Measurements from ENCODE around the gene MIDN.

MIDN gene

DNA sequence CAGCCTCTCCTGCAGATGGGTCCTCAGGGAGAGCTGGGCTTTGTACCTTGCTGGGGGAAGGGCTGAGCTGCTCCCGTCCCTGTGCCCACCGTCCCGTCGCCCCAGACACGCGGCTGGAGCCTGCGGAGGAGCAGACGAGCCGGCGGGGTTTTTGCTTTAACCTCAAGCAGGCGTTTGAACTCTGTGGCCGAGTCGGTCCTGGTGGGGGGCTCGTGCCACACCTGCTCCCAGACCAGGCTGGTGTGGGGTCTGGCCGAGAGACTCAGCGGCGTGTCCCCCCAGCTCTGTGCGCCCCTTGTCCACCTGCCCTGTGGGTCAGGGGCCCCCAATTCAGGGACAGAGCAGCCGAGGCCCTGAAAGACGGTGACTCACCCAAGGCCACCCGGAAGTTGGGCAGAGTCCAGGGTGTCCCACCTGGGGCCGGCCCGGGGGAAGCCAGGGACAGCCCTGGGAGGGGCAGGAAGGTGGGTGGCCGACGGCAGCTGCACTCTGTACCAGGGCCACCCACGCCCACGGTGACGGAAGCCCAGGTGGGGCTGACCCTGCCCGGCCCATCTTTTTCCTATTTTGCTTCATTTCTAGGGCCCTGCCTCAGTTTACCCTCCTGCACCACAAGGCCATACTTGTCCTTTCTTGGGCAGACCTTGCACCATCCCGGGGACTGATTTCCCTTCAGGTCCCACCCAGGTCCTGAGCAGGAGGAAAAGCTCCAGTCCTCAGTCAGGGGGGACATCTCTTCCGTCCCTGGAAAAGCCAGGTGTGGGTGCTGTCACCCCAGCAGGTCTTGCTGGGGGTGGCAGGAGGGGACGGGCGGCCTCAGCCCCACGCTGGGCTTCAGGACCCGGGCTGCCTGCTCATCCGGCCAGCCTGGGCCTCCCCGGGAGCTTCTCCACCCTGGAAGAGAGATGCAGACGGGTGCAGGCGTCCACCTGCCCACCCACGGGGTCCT lies 42.6 kb downstream of the MIDN start:
- H3K27me3 ChIP-seq (replicated peaks in 2 of 5; ENCODE audit: control insufficient read depth in 4 of 5, insufficient read depth in 5 of 5, low read length in 4 of 5) = peaks cover 0 to 92% (median 18%) of the 10 kb centered on the region in 5 experiments
- H3K4me1 ChIP-seq (ENCODE audit: control extremely low read depth in 1 of 4, control insufficient read depth in 4 of 4, insufficient read depth in 4 of 4, low read length in 3 of 4) = peaks cover 0 to 20% (median 14%) of the 10 kb centered on the region in 4 experiments
- no peaks in the 10 kb centered on the region for H3K36me3 ChIP-seq (ENCODE audit: control insufficient read depth in 4 of 4, insufficient read depth in 4 of 4, low read length in 3 of 4)
- ChIA-PET CTCF (interaction anchor here (0.8 to 1.3 kb wide), 2 partner anchors 12 to 13 kb away, joined by 3 to 6 read pairs; no protein-coding TSS in a partner anchor), POLR2A (no interaction called here)
- DNase-seq = no peak
- no peak overlapping the region for H3K4me3 ChIP-seq (ENCODE audit: control insufficient read depth in 1 of 7, extremely low read depth in 1 of 7, insufficient read depth in 4 of 7, low read depth in 2 of 7, low read length in 6 of 7)
- 89% methylated on average over 36 of the region's 40 CpGs for WGBS (ENCODE audit: insufficient coverage)
- H3K27ac ChIP-seq (ENCODE audit: insufficient read depth in 1 of 2, low read depth in 1 of 2, low read length in 2 of 2, poor library complexity in 1 of 2, severe bottlenecking in 2 of 2) = no peak overlapping the region
- no peaks in the 10 kb centered on the region for H3K9me3 ChIP-seq (ENCODE audit: control extremely low read depth in 1 of 5, control insufficient read depth in 4 of 5, insufficient read depth in 2 of 5, low read depth in 1 of 5, low read length in 4 of 5)

DNA sequence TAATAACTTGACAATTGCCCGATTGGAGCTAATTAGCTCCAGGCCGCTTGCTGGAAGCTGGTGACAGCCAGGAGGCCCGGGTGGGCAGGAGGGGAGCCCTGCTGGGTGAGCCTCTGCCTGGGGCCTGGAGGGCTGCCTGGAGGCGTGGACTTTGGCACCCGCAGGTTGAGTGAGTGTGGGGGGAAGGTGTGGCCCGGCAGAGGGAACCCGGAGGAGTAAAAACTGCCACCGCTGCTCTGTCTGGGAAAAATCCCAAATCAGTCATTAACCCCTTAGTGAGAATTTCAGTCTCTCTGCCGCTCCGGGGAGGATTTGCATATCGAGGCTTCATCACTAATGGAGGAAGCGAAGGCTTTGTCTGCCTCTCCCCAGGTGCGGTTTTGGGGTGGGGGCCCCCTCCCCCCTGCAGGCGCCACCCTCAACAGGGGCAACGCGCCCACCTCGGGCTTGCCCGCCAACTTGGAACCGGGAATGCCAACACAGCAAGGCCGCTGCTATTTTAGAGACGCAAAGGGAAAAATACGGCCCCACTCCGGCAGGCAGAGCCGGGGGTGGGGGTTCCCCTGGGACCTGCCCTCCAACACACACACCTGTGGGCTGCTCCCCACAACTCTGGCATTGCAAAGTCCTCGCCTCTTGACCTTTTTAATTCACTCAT lies 43.5 kb downstream of the MIDN start:
- no peaks in the 10 kb centered on the region for H3K9me3 ChIP-seq (ENCODE audit: control extremely low read depth in 1 of 5, control insufficient read depth in 4 of 5, insufficient read depth in 2 of 5, low read depth in 1 of 5, low read length in 4 of 5)
- no peak overlapping the region for H3K27ac ChIP-seq (ENCODE audit: insufficient read depth in 1 of 2, low read depth in 1 of 2, low read length in 2 of 2, poor library complexity in 1 of 2, severe bottlenecking in 2 of 2)
- no peak overlapping the region for H3K4me3 ChIP-seq (ENCODE audit: control insufficient read depth in 1 of 7, extremely low read depth in 1 of 7, insufficient read depth in 4 of 7, low read depth in 2 of 7, low read length in 6 of 7)
- no peaks in the 10 kb centered on the region for H3K36me3 ChIP-seq (ENCODE audit: control insufficient read depth in 4 of 4, insufficient read depth in 4 of 4, low read length in 3 of 4)
- no peak for DNase-seq
- H3K4me1 ChIP-seq (ENCODE audit: control extremely low read depth in 1 of 4, control insufficient read depth in 4 of 4, insufficient read depth in 4 of 4, low read length in 3 of 4) = peaks cover 0 to 14% (median 12%) of the 10 kb centered on the region in 4 experiments
- CTCF ChIA-PET = interaction anchor here (0.8 to 1.3 kb wide), 2 partner anchors 12 to 13 kb away, joined by 3 to 6 read pairs; no protein-coding TSS in a partner anchor
- POLR2A ChIA-PET = no interaction called here
- WGBS (ENCODE audit: insufficient coverage) = 82% methylated on average over 23 of the region's 25 CpGs
- H3K27me3 ChIP-seq (replicated peaks in 2 of 5; ENCODE audit: control insufficient read depth in 4 of 5, insufficient read depth in 5 of 5, low read length in 4 of 5) = peaks cover 0 to 86% (median 15%) of the 10 kb centered on the region in 5 experiments

DNA sequence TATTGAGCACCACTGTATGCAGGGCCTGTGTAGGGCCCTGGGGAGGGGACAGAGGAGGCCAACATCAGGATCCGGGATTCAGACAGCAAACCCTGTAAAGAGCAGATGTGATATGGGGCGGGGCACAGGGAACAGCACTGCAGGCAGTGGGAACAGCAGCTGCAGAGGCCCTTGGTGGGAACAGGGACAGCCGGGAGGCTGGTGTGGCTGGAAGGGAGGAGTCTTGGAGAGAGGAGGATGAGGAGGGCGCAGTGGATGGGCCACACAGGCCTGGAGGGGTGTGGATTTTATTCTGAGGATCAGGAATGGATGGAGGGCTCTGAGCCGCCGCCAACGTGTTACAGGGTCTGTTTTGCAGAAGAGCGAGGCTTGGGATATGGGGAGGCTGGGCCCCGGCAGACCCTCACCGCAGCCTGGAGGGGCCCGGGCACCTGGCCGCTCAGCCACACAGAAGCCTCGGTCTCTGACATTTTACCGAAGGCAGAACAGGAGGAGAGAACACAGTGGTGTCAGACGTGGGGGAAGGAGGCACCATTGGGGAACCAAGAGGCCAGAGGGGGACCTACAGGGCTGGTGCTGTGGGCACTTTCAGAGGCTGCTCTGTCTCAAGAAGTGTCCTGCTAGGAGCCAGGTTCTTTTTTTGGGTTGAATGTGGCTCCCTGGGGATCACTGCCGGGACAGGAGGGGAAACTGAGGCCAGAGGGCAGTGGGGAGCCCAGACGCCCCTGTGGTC lies 44.2 kb downstream of the MIDN start:
- H3K27me3 ChIP-seq (replicated peaks in 2 of 5; ENCODE audit: control insufficient read depth in 4 of 5, insufficient read depth in 5 of 5, low read length in 4 of 5) = peaks cover 0 to 82% (median 12%) of the 10 kb centered on the region in 5 experiments
- H3K9me3 ChIP-seq (ENCODE audit: control extremely low read depth in 1 of 5, control insufficient read depth in 4 of 5, insufficient read depth in 2 of 5, low read depth in 1 of 5, low read length in 4 of 5) = no peaks in the 10 kb centered on the region
- ChIA-PET CTCF (no interaction called here), POLR2A (no interaction called here)
- H3K36me3 ChIP-seq (ENCODE audit: control insufficient read depth in 4 of 4, insufficient read depth in 4 of 4, low read length in 3 of 4) = no peaks in the 10 kb centered on the region
- 95% methylated on average over 16 of the region's 17 CpGs for WGBS (ENCODE audit: insufficient coverage)
- H3K4me1 ChIP-seq (ENCODE audit: control extremely low read depth in 1 of 4, control insufficient read depth in 4 of 4, insufficient read depth in 4 of 4, low read length in 3 of 4) = peaks cover 0 to 13% (median 11%) of the 10 kb centered on the region in 4 experiments
- no peak overlapping the region for H3K4me3 ChIP-seq (ENCODE audit: control insufficient read depth in 1 of 7, extremely low read depth in 1 of 7, insufficient read depth in 4 of 7, low read depth in 2 of 7, low read length in 6 of 7)
- H3K27ac ChIP-seq (ENCODE audit: insufficient read depth in 1 of 2, low read depth in 1 of 2, low read length in 2 of 2, poor library complexity in 1 of 2, severe bottlenecking in 2 of 2) = no peak overlapping the region
- DNase-seq = no peak

GRCh38 chr19:1293782-1294604 lies 45.6 kb downstream of the MIDN start:
- Histone ChIP-seq H3K4me3 (ENCODE audit: control insufficient read depth in 1 of 7, extremely low read depth in 1 of 7, insufficient read depth in 4 of 7, low read depth in 2 of 7, low read length in 6 of 7) (no peak overlapping the region), H3K4me1 (ENCODE audit: control extremely low read depth in 1 of 4, control insufficient read depth in 4 of 4, insufficient read depth in 4 of 4, low read length in 3 of 4) (peaks cover 0 to 9% (median 7%) of the 10 kb centered on the region in 4 experiments), H3K36me3 (ENCODE audit: control insufficient read depth in 4 of 4, insufficient read depth in 4 of 4, low read length in 3 of 4) (no peaks in the 10 kb centered on the region), H3K27me3 (replicated peaks in 2 of 5; ENCODE audit: control insufficient read depth in 4 of 5, insufficient read depth in 5 of 5, low read length in 4 of 5) (peaks cover 0 to 68% (median 2%) of the 10 kb centered on the region in 5 experiments), H3K27ac (ENCODE audit: insufficient read depth in 1 of 2, low read depth in 1 of 2, low read length in 2 of 2, poor library complexity in 1 of 2, severe bottlenecking in 2 of 2) (no peak overlapping the region), H3K9me3 (ENCODE audit: control extremely low read depth in 1 of 5, control insufficient read depth in 4 of 5, insufficient read depth in 2 of 5, low read depth in 1 of 5, low read length in 4 of 5) (no peaks in the 10 kb centered on the region)
- POLR2A ChIA-PET = no interaction called here
- CTCF ChIA-PET = interaction anchor here (1.0 kb wide), 1 partner anchor 78 kb away, joined by 3 read pairs; no protein-coding TSS in a partner anchor
- 84% methylated on average over 26 of the region's 35 CpGs for WGBS (ENCODE audit: insufficient coverage)
- no peak for DNase-seq

DNA sequence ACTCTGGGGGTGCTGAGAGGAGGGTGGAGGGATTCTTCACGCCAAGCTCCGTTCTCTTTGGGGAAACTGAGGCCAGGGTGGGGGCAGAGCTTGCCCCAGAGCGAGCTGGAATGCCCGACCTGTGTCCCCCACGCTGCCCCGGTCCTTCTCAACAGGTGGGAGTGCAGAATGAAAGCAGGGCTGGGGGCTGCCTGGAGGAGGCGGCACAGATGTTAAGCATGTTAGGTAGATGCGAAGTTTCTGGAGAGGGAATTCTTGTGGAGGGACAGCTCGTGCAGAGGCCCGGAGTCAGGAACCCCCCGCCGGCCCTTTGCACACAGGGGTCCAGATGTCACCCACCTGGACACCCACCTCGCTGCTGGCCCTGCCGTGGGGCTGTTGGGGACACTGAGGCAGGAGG lies 46.3 kb downstream of the MIDN start:
- 71% methylated on average over 13 of the region's 14 CpGs for WGBS (ENCODE audit: insufficient coverage)

More for the DNA sequence above, 46.3 kb downstream of the MIDN start:
- Histone ChIP-seq H3K9me3 (ENCODE audit: control extremely low read depth in 1 of 5, control insufficient read depth in 4 of 5, insufficient read depth in 2 of 5, low read depth in 1 of 5, low read length in 4 of 5) (no peaks in the 10 kb centered on the region), H3K4me3 (ENCODE audit: control insufficient read depth in 1 of 7, extremely low read depth in 1 of 7, insufficient read depth in 4 of 7, low read depth in 2 of 7, low read length in 6 of 7) (no peak overlapping the region), H3K27me3 (replicated peaks in 2 of 5; ENCODE audit: control insufficient read depth in 4 of 5, insufficient read depth in 5 of 5, low read length in 4 of 5) (peaks cover 0 to 61% (median 2%) of the 10 kb centered on the region in 5 experiments), H3K4me1 (ENCODE audit: control extremely low read depth in 1 of 4, control insufficient read depth in 4 of 4, insufficient read depth in 4 of 4, low read length in 3 of 4) (peaks cover 0 to 9% (median 7%) of the 10 kb centered on the region in 4 experiments), H3K27ac (ENCODE audit: insufficient read depth in 1 of 2, low read depth in 1 of 2, low read length in 2 of 2, poor library complexity in 1 of 2, severe bottlenecking in 2 of 2) (no peak overlapping the region), H3K36me3 (ENCODE audit: control insufficient read depth in 4 of 4, insufficient read depth in 4 of 4, low read length in 3 of 4) (no peaks in the 10 kb centered on the region)
- CTCF ChIA-PET = interaction anchor here (1.0 kb wide), 1 partner anchor 77 kb away, joined by 3 read pairs; no protein-coding TSS in a partner anchor
- DNase-seq = no peak
- POLR2A ChIA-PET = no interaction called here

Data from common myeloid progenitor, CD34-positive (primary cell).